Heart left ventricle (tissue), 13 donors: Measurements from ENCODE around the gene CRHR1.

Experiments
- POLR2A ChIP-seq, 2 donors: fragments of 450-650 bp; IDR thresholded peaks; one replicate each; pipeline ENCODE4 v1.6.1; 2017; ENCODE audit warnings: antibody characterized with exemption in 2 of 2, mild to moderate bottlenecking in 2 of 2, moderate library complexity in 2 of 2
- TF ChIP-seq, protein P1 (sequence below), 12 donors: fragments of 200-600 bp; sonication (generic) in 4 of 12; IDR thresholded peaks; one replicate each; pipeline versions ENCODE4 v1.5.0 to v1.8.0; 2018 to 2022; ENCODE audit warnings: antibody characterized with exemption in 12 of 12, mild to moderate bottlenecking in 5 of 12
- donor health status: ischemic (EF 13 %, LVEDD 7.1; RV severe dilation, severe dysfunction).
- donor health status: DM: no; HTN: yes; CAD: no.
- donor health status: DM: no; HTN: no; CAD: no.
- donor health status: ischemic (EF 25% LVEDD 6.9; RV normal size, moderate dysfunction).
- donor health status: ischemic (EF 25% LVEDD 5.7; RV mildly dilated, moderate dysfunction).
- donor health status: ischemic (EF 35%, LVEDD 5.7; RV mildly dilated, moderate dysfunction).
- donor health status: nonischemic (EF 11% LVEDD 7.7; RV severe dilation, severe dysfunction).
- donor health status: DM: yes; HTN: yes; CAD: no.
- donor health status: PGD.
- donor health status: ischemic (EF 29% LVEDD 5.4; RV normal size, mild dysfunction).
- donor health status: nonischemic (EF 23%, LVEDD 6.1; RV moderate dilation, normal function).

DNA sequence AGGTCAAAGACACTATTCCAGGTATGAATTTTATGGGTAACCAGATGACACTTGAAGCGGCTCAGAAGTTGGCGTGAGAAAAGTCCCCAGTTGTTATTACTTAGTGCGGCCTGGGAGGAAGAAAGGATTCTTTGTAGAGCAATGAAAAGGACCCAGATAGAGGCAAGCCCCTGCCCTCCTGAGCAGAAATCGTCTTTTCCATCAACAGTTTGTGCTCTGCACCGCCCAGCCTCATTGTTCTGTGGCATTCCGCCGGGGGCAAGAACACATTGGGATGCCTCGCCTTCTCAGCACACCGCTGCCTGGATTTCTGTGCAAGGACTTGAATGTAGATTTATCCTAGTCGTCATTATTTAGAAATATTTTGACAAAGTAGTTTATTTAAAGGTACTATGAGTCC, 32.7 kb upstream of the CRHR1 start:
- TF ChIP-seq, protein P1, sequence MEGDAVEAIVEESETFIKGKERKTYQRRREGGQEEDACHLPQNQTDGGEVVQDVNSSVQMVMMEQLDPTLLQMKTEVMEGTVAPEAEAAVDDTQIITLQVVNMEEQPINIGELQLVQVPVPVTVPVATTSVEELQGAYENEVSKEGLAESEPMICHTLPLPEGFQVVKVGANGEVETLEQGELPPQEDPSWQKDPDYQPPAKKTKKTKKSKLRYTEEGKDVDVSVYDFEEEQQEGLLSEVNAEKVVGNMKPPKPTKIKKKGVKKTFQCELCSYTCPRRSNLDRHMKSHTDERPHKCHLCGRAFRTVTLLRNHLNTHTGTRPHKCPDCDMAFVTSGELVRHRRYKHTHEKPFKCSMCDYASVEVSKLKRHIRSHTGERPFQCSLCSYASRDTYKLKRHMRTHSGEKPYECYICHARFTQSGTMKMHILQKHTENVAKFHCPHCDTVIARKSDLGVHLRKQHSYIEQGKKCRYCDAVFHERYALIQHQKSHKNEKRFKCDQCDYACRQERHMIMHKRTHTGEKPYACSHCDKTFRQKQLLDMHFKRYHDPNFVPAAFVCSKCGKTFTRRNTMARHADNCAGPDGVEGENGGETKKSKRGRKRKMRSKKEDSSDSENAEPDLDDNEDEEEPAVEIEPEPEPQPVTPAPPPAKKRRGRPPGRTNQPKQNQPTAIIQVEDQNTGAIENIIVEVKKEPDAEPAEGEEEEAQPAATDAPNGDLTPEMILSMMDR (IDR thresholded peaks at IDR 0.05): no peak
- no peak for TF ChIP-seq POLR2A (IDR thresholded peaks at IDR 0.05)
